Activated effector memory CD4-positive, alpha-beta T cell treated with anti-CD3 and anti-CD28 coated beads, Interleukin-2, amount 50 U/mL, for 16 hours (primary cell): Measurements from ENCODE around the gene CCNG2.
A peak's percentile ranks its signal among the peaks of the same experiment; 100 is the strongest.

Experiments
- DNase-seq: peaks from one replicate; pipeline ENCODE4 v3.0.0-alpha.2; 2020

The CCNG2 gene

GRCh38 chr4:77147079-77147782, 9.8 kb upstream of the CCNG2 start:
- DNase-seq, result no peak

GRCh38 chr4:77148078-77148477, 8.9 kb upstream of the CCNG2 start:
- no peak for DNase-seq

DNA sequence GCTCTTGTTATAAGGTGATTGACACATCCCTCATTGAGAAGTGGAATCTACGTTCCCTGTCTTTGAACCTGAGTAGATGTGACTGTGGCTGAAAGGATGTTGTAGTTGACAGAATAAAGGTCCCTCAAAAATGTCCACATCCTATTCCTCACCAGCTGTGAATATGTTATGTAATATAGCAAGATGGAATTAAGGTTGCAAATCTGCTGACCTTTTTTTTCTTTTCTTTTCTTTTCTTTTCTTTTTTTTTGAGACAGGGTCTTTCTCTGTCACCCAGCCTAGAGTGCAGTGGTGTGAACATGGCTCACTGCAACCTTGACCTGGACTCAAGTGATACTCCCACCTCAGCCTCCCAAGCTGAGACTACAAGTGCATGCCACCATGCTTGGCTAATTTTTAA, 7.2 kb upstream of the CCNG2 start:
- no peak for DNase-seq

DNA sequence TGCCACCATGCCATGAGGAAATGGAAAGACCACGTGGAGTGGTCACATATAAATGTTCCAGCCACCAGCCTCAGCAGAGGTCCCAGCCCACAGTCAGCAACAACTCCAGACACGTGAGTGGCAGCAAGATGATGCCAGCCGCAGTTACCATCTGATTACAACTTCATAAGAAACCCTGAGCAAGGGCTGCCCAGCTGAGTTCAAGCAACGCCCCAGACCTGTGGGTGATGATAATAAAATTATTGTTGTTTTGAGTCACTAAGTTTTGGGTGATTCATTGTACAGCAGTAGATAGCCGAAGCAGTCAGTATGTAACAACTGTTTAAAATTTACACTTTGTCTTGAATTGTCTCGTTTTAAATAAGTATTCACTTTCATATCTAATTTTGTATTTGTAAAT, 5.8 kb upstream of the CCNG2 start:
- no peak for DNase-seq

- DNase-seq, result no peak
These were observed 4.6 kb upstream of the CCNG2 start for GRCh38 chr4:77152421-77152820.

DNA sequence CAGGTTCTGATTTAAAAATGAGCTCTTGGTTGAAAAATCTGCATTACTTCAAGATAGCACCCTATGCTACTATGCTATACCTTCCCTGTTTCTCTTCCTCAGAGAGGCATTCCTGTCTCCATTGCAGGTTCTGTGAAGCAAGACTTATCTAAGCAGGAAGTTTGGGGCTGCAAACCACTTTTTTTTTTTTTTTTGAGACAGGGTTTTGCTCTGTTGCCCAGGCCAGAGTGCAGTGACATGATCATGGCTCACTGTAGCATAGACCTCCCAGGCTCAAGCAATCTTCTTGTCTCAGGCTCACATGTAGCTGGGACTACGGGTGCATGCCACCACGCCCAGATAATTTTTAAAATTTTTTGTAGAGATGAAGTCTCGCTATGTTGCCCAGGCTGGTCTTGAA, 4.0 kb upstream of the CCNG2 start:
- no peak for DNase-seq

DNA sequence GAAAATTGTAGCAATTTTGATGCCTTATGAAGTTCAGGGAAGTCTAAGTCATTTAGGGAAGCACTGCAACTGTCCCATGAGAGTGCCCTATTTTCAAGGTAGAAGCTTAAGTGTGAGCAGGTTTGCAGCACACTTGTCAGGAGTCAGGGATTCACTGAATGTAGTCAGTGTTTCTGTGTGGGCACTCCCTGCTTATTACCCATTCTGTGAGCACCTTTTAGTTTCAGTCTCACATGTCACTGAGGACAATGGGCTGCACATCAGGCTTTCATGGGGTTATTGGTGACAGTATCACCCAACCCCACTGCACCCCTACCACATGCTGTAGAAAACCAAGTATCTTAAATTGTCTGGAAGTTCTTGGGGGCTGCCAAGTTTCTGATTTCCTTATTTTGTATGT, 2.9 kb upstream of the CCNG2 start:
- DNase-seq, result no peak

DNA sequence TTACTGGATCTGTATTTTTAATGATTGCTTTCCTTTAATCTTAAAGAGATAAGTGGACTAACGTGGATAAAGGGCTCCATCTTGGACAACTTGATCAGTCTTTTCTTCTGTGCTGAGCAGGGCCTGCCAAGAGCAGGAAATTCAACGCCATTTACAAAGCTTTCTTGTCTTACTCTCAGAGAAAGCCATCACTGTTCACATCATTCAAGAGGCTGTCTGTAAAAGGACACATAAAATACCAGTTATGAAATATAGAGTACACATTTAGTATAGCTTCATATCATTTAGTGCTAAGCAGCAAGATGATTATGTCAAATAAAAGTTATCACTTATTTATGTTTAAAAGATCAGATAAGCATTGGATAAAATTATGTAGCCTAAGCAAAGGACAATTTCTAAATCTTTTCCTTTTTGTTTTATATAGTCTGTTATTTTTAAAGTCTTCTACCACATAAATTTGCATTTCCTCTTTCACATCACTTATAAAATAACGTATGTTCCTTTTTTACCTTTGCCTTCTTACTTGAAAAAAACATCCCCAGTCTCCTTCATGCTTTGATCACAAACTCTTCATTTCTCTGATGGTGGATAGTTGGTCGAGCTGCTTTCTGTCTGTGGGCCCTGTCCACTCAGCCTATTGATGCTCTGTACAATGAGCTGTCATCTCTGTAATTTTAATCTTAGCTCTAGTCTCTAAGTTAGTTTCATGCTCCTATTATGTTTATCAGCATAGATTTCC, 2.1 kb upstream of the CCNG2 start:
- no peak for DNase-seq

DNA sequence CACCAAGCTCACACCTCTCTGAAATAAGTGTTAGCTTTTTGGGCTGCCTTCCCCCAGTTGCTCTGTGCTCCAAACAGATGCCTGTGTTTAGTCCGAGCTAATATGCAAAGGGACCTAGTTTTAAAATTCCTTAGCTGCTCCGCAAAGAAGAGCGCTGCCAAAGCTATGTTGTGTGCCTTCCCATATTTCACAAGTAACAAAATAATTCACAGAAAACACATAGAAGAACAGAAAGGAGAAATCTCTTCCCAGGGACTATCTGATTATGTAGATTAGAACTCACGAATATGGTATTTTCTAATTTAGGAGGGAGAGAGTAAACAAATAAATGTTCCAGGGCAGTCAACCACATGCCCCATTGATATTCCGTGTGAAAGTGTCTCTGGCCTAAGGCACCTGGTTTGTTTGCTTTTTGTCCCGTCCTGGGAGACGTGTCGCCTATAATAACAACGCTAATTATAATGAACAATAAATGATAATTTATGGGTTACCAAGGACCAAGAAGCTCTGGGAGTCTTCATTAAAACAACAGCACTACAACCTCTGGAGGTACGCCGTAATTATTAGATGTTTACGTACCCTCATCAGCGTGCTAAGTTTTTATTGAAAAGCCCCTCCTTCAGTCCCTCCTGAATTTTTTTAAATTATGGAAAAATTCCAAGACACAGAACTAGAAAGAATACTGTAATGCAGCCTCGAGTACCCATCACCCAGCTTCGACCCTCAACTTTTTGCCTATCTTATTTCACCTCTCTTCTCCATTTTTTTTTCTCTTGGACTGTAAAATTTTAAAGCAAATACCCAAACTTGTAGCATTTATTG, 1.2 kb upstream of the CCNG2 start:
- DNase-seq, result no peak

GRCh38 chr4:77156533-77156911, 485 bp upstream of the CCNG2 start:
- DNase-seq, result peak; percentile 98

DNA sequence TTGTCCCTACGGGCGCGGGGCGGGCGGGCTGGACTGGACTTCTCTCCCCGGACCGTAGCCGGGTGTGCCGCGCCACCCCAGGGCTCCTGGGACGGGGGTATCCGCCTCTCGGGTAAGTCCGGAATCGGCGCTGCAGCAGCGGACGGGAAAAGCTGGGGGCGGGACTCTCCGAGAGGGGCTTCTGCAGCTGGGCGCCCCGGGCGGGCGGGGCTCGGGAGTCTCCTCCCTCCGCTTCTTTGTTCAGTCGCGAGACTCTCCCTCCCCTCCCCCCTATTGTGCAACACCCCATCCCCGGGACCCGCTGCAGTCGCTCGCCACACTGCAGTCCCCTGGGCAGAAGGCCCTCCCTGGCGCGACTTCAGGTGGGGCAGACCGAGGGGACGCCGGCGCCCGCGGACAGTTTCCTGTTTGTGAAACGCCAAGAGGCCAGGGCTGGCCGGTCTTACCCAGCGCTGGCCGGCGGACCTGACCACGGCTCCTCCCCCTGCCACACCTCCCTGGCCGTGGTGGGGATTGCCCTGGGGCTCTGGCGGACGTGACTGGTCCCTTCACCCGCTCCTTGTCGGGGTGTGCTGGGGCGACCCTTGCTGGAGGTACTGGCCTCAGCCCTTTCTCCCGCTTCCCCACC, 966 bp downstream of the CCNG2 start:
- peak; percentile 89 for DNase-seq

- peak; percentile 63 for DNase-seq
These were observed 1.5 kb downstream of the CCNG2 start for GRCh38 chr4:77158487-77158861.

DNA sequence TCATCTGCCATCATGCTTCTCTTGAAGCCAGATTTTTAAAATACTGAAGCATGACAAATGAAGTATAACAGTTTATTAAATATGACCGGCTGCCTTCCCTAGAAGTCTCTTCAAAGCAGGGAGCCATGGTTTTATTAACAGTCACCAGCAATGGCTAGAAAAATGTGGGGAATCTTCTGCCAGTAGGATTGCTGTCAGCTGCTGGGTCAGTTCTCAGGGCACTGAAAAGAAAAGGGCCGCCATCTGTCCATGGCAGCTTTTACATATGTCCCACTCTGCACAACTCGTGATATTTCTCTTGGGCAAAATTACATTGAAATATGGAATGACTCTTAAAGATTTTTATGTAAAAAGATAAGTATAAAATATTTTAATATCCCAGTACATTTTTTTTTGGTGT, 2.8 kb downstream of the CCNG2 start:
- DNase-seq, result no peak

- no peak for DNase-seq
These were observed 6.6 kb downstream of the CCNG2 start for GRCh38 chr4:77163641-77164040.

DNA sequence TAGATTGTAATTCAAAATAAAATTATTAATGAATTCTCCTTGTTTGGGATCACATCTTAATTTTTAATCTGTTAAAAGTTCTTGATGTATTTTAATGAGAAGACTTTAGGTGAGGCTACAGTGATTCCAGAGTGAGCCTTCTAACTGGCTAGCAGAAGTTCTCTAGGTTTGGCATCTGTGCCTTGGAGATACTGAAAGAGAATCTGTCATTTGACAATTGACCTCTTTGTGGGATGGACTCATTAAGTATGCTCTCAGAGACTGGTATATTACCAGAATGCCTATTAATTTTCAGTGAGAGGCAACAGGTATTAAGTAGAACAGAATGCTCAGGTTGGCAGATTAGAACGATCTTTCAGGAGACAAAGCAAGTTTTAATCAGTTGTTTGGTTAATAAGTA, 10.2 kb downstream of the CCNG2 start:
- no peak for DNase-seq

DNA sequence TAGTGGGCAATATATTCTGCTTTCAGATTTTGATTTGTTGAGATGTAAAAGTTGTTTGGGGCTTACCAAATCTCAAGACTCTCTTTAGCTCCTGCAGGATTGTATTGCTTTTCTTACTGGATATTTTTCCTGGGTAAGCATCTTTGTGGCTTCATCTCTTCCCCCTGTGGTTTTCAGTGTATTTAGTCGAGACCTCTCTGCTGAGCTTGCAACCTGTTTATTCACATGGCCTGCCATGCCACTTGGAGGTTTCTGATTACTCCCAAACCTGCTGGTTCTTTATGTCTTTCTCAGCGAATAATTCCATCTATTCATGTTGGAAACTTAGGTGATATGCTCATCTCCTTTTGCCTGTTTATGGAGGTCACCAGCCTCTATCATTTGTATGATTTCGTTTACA, 10.9 kb downstream of the CCNG2 start:
- no peak for DNase-seq

DNA sequence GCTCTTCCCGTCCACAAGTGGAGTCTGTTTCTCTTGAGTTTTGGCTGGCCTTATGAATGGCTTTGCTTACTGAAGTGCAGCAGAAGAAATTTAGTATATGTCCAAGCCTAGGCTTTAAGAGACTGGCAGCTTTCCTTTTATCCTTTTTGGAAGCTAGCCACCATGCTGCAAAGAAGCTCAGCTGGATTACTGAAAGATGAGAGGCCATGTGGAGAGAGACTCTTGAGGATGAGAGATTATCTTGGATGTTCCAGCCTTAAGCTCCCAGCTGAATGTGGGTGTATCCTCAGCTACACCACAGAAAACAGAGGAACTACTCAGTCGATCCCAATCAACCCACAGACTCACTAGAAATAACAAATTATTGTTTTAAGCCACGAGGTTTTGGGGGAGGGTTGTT, 12.5 kb downstream of the CCNG2 start:
- DNase-seq, result no peak

GRCh38 chr4:77170926-77171325, 13.9 kb downstream of the CCNG2 start:
- DNase-seq, result no peak

GRCh38 chr4:77172336-77172735, 15.3 kb downstream of the CCNG2 start:
- DNase-seq, result no peak

- no peak for DNase-seq
These were observed 17.4 kb downstream of the CCNG2 start for GRCh38 chr4:77174426-77174825.

- DNase-seq, result no peak
These were observed 18.2 kb downstream of the CCNG2 start for GRCh38 chr4:77175201-77175611.

DNA sequence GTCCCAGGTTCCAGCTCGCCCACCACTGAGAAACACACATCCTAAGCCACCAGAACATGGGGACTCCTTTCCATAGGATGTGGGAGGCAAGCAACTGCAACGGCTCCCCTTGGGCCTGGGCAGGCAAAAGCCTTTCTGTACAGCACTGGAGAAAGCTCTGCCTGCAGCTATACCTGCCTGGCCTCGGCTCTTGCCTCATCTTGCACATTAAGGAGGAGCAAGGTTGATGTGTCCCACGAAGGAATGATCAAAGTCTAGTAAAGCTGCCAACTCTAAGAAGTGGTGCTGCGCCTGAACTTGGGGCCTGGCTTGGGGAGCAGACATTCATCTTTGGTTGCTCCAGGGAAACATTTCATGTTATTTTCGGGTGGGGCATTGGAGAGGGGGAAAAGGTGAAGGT, 19.6 kb downstream of the CCNG2 start:
- DNase-seq, result no peak

GRCh38 chr4:77177199-77177598, 20.2 kb downstream of the CCNG2 start:
- DNase-seq, result no peak

GRCh38 chr4:77178560-77178959, 21.6 kb downstream of the CCNG2 start:
- no peak for DNase-seq
